Kidney (tissue), 22 donors: ENCODE data around the gene SH2D5. TPM values are rescaled to one million over a fixed set of nuclear protein-coding genes. Genes with fewer than 3 reads are reported as not detected.

Source experiments
- DNase-seq, 5 donors: peaks; one replicate each; pipeline ENCODE4 v3.0.0-alpha.2; 2013 to 2020
- FAIRE-seq: peaks from 2 replicates; lab custom pipeline; 2012; peaks lifted over from hg19 to GRCh38; lab: Jason Lieb, UNC
- H3K27ac ChIP-seq, 2 donors: one replicate each; pipeline ENCODE4 v1.7.0; 2013; ENCODE audit warnings: low read depth in 2 of 2, low read length in 2 of 2, inconsistent platforms in 1 of 2
- H3K27me3 ChIP-seq: one replicate; pipeline ENCODE4 v1.7.1; 2013; ENCODE audit warnings: low read length, inconsistent platforms; ENCODE audit not compliant: control insufficient read depth, insufficient read depth
- H3K36me3 ChIP-seq, 3 donors: one replicate each; pipeline versions ENCODE4 v1.7.0 to v1.7.1; 2013; ENCODE audit warnings: low read length in 3 of 3, control low read depth in 1 of 3, inconsistent platforms in 1 of 3; ENCODE audit not compliant: insufficient read depth in 3 of 3, control insufficient read depth in 2 of 3
- H3K4me1 ChIP-seq, 3 donors: one replicate each; pipeline versions ENCODE4 v1.7.0 to v1.7.1; 2013; ENCODE audit warnings: low read length in 3 of 3, inconsistent platforms in 1 of 3, low read depth in 1 of 3; ENCODE audit not compliant: control insufficient read depth in 2 of 3, insufficient read depth in 2 of 3
- H3K4me3 ChIP-seq, 3 donors: one replicate each; pipeline versions ENCODE4 v1.7.0 to v1.8.1; 2013; ENCODE audit warnings: low read length in 3 of 3, control low read depth in 1 of 3, inconsistent platforms in 1 of 3
- H3K9ac ChIP-seq, 3 donors: one replicate each; pipeline versions ENCODE4 v1.7.0 to v1.7.1; 2013; ENCODE audit warnings: low read length in 3 of 3, control low read depth in 1 of 3, inconsistent platforms in 1 of 3
- H3K9me3 ChIP-seq, 3 donors: one replicate each; pipeline versions ENCODE4 v1.7.0 to v1.7.1; 2013; ENCODE audit warnings: low read length in 3 of 3, control low read depth in 1 of 3, inconsistent platforms in 1 of 3; ENCODE audit not compliant: control insufficient read depth in 2 of 3, insufficient read depth in 1 of 3
- CTCF ChIP-seq: IDR thresholded peaks from 3 replicates; pipeline ENCODE4 v1.5.1; 2012; ENCODE audit warnings: mild to moderate bottlenecking, moderate library complexity, borderline replicate concordance; ENCODE audit not compliant: insufficient read depth; ENCODE audit errors: extremely low read depth
- intact Hi-C: fragments of 100-400 bp; cut with DNase I; formaldehyde crosslinking; loops from one replicate; pipeline ENCODE4 v1.11.1; 2022
- long read RNA-seq, 10 donors: library from polyadenylated mRNA in 1 of 10; unstranded in 1 of 10; transcript quantifications; one replicate each; pipeline ENCODE4 v2.0.0 and lab custom pipeline, GENCODE V29; 2021 to 2026
- polyA plus RNA-seq: library from polyadenylated mRNA; stranded (reverse); fragments of 350-450 nt; fragmentation: Illumina TruSeq; extraction: RNeasy Lipid Tissue Mini Kit (QIAGEN cat#74804); gene quantifications from one replicate; pipeline ENCODE4 v1.2.3, GENCODE V29; 2014; ENCODE audit warnings: low read depth, low replicate concordance; ENCODE audit not compliant: insufficient read depth
- total RNA-seq: library from RNA; stranded (reverse); fragmentation: NEBNext Ultra II Directional; extraction: Animal tissue kit (Norgen Biotek cat#: 25700); gene quantifications from one replicate; pipeline ENCODE4 v1.2.1, GENCODE V29; 2021
- donor health status: control.
- donor health status: control.
- donor health status: control.
- donor health status: control.
- donor health status: control.
- donor health status: DM: yes; HTN: yes; CAD: no.
- donor health status: Normal renal cell carcinoma (clear cell type).

SH2D5 gene
- 0.57 TPM for total RNA-seq
- 0.19 TPM for polyA plus RNA-seq
- long read RNA-seq, donor 1, result 0 reads
- long read RNA-seq, donor 2, result 0 reads
- long read RNA-seq, donor 3, result 0 reads
- long read RNA-seq, donor 4, result 0 reads
- long read RNA-seq, donor 5, result 0 reads
- long read RNA-seq, donor 6, result 0 reads
- long read RNA-seq, donor 7, partial matches to known transcripts, result 0 of 2 reads
- long read RNA-seq, donor 7, other reads (novel, unspliced or antisense), result 2 of 2 reads
- long read RNA-seq, donor 8, result 0 reads
- long read RNA-seq, donor 9, result 0 reads
- long read RNA-seq, donor 10, result 0 reads

GRCh38 chr1:20732588-20733359, at the start of gene SH2D5:
Gene SH2D5, minus strand, starts transcription at chr1:20732703. Its CDS starts 4,659 bp downstream, at chr1:20728044.
- Histone ChIP-seq H3K9ac (peak within 1 kb of the TSS; percentile 15 to 37 (median 27)), H3K36me3 (peaks cover 0 to 4% (median 0%) of the 10 kb centered on the region in 3 donors), H3K27ac (peak within 1 kb of the TSS; percentile 76 to 77), H3K27me3 (peaks cover 9% of the 10 kb centered on the region), H3K4me1 (peaks cover 0 to 14% (median 14%) of the 10 kb centered on the region in 3 donors), H3K9me3 (no peaks in the 10 kb centered on the region), H3K4me3 (peak within 1 kb of the TSS; percentile 56 to 72 (median 67))
- TF ChIP-seq CTCF, result peak; percentile 27
- DNase-seq (peak; percentile 72 to 92 (median 87)), FAIRE-seq (peak; percentile 42)
- intact Hi-C loops, result no loop called here

- Histone ChIP-seq H3K27me3 (no peaks in the 10 kb centered on the region), H3K4me1 (no peaks in the 10 kb centered on the region), H3K36me3 (peaks cover 11 to 44% (median 13%) of the 10 kb centered on the region in 3 donors), H3K4me3 (no peak overlapping the region), H3K27ac (no peak overlapping the region), H3K9ac (no peak overlapping the region), H3K9me3 (no peaks in the 10 kb centered on the region)
- no peak for FAIRE-seq
- TF ChIP-seq CTCF, result no peak
- DNase-seq, result no peak
- intact Hi-C loops, result no loop called here
These were observed 43.2 kb upstream of the SH2D5 start for GRCh38 chr1:20775700-20776099.

GRCh38 chr1:20771780-20772179, 39.3 kb upstream of the SH2D5 start:
- Histone ChIP-seq H3K4me3 (no peak overlapping the region), H3K27me3 (no peaks in the 10 kb centered on the region), H3K4me1 (no peaks in the 10 kb centered on the region), H3K36me3 (peaks cover 11 to 62% (median 21%) of the 10 kb centered on the region in 3 donors), H3K9ac (no peak overlapping the region), H3K9me3 (no peaks in the 10 kb centered on the region), H3K27ac (no peak overlapping the region)
- FAIRE-seq (no peak), DNase-seq (no peak)
- intact Hi-C loops, result no loop called here
- no peak for TF ChIP-seq CTCF
